T-helper 17 cell (primary cell): ENCODE results near the gene BEGAIN. TPM values are rescaled to one million over a fixed set of nuclear protein-coding genes. Genes with fewer than 3 reads are reported as not detected.

Experiments
- ATAC-seq: fragments of 150-1000 bp; cut with Tn5 transposase; 2 replicates; pipeline ENCODE4 v1.10.0; 2021; ENCODE audit warnings: mild to moderate bottlenecking, moderate library complexity
- DNase-seq, 3 donors: peaks; one replicate each; pipeline versions ENCODE4 v3.0.0 to v3.0.0-alpha.2; 2020 to 2021
- H3K9me3 ChIP-seq: one replicate; pipeline ENCODE4 v1.7.0; 2013; ENCODE audit warnings: low read length, mild to moderate bottlenecking; ENCODE audit not compliant: control insufficient read depth, poor library complexity, severe bottlenecking
- H3K27ac Mint-ChIP-seq: one replicate; pipeline ENCODE4 v1.8.0; 2022; ENCODE audit warnings: mild to moderate bottlenecking, moderate library complexity, mixed read lengths
- H3K27me3 Mint-ChIP-seq: one replicate; pipeline ENCODE4 v1.8.0; 2022; ENCODE audit warnings: mixed read lengths
- H3K36me3 Mint-ChIP-seq: one replicate; pipeline ENCODE4 v1.8.0; 2022; ENCODE audit warnings: low read depth, mixed read lengths
- H3K4me1 Mint-ChIP-seq: one replicate; pipeline ENCODE4 v1.8.0; 2022; ENCODE audit warnings: mild to moderate bottlenecking, mixed read lengths
- H3K4me3 Mint-ChIP-seq: one replicate; pipeline ENCODE4 v1.8.0; 2022; ENCODE audit warnings: mild to moderate bottlenecking, moderate library complexity, mixed read lengths
- total RNA-seq, 4 donors: library from RNA in 2 of 4; stranded (reverse) in 2 of 4; gene quantifications; one replicate each; pipeline ENCODE4 v1.2.3 and lab custom pipeline; 2022 to 2026

The BEGAIN gene
- total RNA-seq, 2 donors from 2014 or later: 0.50 to 4.5 TPM

DNA sequence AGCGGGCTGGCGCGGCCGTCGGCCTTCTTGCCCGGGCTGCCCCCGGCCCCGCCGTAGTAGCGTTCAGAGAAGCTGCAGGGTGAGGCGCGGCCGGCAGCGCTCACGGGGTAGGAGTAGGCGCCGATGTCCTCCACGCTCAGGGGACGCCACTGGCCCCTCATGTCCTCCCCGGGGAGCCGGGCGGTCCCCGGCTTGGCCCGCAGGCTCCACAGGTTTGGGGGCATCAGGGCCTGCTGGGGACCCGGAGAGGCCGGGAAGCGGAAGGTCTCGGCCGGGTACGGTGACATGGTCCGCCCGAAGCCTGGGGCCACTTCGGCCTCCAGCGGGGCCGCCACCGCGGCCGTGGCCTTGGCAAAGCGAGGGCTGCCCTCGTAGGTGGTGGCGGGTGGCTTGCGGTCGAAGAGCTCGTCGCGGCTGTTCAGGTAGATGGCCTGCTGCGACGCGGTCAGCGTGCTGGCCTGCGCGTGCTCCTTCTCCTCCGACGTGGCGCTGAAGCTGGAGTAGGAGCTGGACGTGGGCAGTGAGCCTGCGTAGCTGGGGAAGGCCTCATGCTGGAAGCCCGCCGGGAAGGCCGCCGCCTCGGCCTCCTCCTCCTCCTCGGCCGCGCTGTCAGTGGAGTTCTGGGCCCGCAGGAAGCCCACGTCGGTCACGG, 48.7 kb downstream of the BEGAIN start:
- H3K9me3 ChIP-seq: no peaks in the 10 kb centered on the region
- DNase-seq: peak in 2 of 3 donors; percentile 3 to 9
- Mint-ChIP-seq H3K4me3 (no peak overlapping the region), H3K27ac (no peak overlapping the region), H3K27me3 (no peaks in the 10 kb centered on the region), H3K4me1 (no peaks in the 10 kb centered on the region), H3K36me3 (no peaks in the 10 kb centered on the region)
- no peak for ATAC-seq

DNA sequence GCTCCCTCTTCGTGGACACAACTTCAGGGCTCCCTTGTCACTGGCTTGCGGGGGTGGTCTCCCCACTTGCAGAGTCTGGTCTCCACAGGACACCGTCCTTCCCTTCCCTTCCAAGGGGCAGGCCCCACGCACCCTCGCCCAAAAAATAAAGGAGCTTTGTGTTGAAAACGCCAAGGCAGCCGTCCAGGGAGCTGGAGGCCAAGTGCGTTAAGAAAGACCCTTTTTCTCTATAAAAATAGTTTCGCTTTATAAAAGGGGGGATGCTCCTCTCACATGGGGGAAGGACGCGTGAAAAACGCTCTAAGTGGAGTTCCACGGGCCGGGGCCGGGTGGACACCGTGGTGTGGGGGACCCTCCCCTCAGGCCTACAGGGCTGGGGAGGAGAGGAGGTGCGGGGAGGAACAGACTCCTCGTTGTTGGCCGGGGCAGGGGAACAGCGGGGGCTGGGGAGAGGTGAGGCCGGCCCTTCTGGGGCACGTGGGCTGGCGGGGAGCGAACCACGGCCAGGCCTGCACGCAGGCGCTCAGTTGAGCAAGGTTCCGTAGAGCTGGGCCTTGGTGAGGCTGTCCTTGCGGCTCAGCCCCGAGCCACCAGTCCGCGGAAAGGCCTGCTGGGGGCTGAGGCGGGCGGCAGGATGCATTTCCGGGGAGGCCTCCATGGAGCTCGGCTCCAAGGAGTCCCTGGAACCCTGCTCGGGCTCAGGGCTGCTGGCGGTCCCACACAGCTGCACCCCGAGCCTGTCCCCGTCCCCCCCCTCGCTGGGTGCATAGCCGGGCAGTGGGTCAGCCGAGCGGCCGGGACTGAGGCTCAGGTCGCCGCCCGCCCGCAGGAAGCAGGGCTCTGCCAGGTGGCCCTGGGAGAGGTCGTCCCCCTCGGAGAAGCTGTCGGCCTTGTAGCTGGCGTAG, 49.5 kb downstream of the BEGAIN start:
- DNase-seq (peak; percentile 3 to 11 (median 5)), ATAC-seq (no peak)
- H3K27ac Mint-ChIP-seq: no peak overlapping the region

DNA sequence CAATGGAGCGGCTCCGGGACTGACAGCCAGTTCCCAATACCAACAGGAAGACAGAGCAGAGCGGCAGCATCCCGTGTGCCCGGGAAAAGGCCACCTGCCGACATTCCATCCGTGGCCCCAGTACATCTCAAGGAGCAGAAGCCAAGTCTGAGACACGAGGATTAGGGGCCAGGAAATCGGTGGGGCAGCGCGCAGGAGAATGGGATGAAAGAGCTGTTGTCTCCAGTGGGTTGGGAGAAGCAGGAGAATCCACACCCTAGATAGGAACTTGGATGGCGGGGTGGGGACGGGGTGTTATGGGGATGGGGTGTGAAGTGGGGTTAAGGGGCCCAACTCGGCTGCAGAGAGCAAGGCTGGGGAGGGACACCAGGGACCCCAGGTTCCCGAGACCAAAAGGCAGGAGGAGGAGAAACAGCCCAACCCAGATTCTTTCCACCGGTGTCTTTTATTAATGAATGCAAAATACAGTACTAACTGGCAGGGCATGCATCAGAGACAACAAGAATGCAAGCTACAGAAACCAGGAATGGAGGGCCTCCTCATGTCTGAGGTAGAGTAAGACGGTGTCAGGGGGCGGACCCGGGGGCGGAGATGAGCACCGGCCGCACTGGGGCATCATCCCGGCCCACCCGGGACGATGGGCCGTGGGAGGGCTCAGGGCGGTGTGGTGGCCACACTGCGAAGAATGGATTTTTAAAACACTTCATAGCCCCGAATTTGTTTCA, 50.3 kb downstream of the BEGAIN start:
- Mint-ChIP-seq H3K27me3 (no peaks in the 10 kb centered on the region), H3K36me3 (no peaks in the 10 kb centered on the region), H3K27ac (no peak overlapping the region), H3K4me1 (no peaks in the 10 kb centered on the region), H3K4me3 (no peak overlapping the region)
- ATAC-seq: no peak
- no peaks in the 10 kb centered on the region for H3K9me3 ChIP-seq
- DNase-seq: peak in 2 of 3 donors; percentile 3 to 5

More for the DNA sequence above, 49.5 kb downstream of the BEGAIN start:
- no peak overlapping the region for H3K4me3 Mint-ChIP-seq
- no peaks in the 10 kb centered on the region for H3K9me3 ChIP-seq
- no peaks in the 10 kb centered on the region for H3K36me3 Mint-ChIP-seq
- no peaks in the 10 kb centered on the region for H3K4me1 Mint-ChIP-seq
- H3K27me3 Mint-ChIP-seq: no peaks in the 10 kb centered on the region

DNA sequence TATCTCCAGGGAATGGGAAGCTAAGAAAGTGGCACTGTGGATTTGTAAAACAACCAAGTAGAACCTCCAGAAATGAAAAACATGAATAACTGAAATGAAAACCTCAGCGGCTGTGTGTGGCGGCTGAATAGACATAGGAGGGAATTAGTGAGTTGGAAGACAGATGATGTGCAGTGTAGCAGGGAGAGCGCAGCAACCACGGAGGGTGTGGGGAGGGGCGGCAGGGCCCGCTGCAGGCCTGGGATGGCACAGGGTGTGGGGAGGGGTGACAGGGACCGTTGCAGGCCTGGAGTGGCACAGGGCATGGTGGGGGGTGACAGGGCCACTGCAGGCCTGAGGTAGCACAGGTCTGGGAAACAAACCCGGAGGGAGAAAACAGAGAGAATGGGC, 51.1 kb downstream of the BEGAIN start:
- H3K36me3 Mint-ChIP-seq: no peaks in the 10 kb centered on the region
- no peak overlapping the region for H3K27ac Mint-ChIP-seq
- DNase-seq: peak in 2 of 3 donors; percentile 4 to 6
- H3K9me3 ChIP-seq: no peaks in the 10 kb centered on the region
- H3K4me1 Mint-ChIP-seq: no peaks in the 10 kb centered on the region
- H3K27me3 Mint-ChIP-seq: no peaks in the 10 kb centered on the region
- ATAC-seq: no peak
- no peak overlapping the region for H3K4me3 Mint-ChIP-seq

DNA sequence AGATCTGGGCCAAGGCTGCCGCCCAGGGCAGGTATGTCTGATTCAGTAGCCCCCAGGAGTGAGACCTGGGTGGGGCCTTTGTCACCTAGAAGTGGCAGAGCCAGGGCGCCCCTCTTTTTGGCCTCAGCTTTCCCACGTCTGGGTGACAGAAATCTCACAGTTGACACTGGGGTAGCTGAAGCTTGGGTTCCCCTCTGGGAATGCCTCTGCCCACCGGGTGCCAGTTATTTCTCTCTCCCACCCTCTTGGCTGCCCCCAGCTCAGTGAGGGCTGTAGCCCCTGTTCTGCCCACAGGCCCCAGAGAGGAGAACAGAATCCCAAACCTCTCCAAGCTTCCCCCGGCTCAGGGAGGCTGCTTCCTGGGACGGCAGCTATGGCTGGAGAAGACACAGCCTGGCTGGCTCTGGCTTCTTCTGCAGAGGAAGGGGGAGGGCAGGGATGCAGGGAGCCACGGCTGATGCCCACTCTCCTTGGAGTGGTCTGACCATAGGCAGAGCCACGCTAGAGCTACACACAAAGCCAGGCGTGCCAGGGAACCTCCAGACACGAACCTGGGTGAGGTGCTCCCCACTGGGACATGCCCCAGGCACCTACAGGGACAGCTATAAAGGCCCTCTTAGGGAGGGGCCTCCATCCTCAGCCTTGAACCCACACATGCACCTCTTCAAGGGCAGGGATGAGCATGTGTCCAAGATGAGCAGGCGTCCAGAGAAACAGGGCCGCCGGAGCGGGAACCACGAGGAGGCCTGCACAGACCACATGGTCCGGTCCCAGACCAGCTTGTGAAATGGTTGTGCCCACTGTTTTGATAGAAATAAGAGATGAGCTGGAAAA, 51.7 kb downstream of the BEGAIN start:
- H3K27me3 Mint-ChIP-seq: no peaks in the 10 kb centered on the region
- ATAC-seq: no peak
- no peak overlapping the region for H3K27ac Mint-ChIP-seq
- no peak overlapping the region for H3K4me3 Mint-ChIP-seq
- H3K9me3 ChIP-seq: no peaks in the 10 kb centered on the region
- DNase-seq: peak; percentile 1 to 3 (median 3)
- H3K36me3 Mint-ChIP-seq: no peaks in the 10 kb centered on the region
- H3K4me1 Mint-ChIP-seq: no peaks in the 10 kb centered on the region

DNA sequence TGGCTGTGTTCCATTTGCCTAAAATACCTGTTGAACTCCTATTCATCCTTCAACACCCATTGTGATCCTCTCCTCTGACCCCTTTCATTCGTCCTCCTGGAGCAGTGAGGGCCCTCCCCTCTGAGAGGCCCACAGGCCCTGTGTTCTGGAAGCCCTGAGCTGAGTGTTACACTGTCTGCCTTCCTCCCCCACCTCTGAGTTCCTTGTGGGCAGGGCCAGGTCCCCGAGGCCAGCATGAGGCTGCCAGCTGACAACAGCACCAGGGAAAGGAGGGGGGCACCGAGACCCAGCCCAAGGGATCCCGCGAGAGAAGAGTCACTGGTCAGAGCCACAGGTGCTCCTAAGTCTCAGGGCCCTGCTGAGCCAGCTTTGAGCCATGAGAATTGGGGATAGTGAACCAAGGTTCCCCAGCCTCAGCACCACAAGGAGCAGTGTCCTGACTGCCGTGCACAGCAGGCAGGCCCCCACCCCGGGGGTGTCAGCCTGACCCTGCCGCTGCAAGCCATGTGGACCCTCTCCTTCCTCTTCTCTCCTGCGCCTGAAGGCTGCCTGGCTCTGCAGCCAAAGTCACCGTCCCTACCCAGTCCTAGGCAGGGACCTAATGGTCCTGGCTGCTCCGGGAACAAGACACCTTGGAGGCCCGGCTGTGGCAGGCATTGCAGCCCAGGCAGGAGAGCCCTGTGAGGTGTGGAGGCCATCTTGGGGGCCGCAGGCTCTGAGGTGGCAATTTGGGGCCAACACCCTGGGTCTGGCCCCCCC, 52.5 kb downstream of the BEGAIN start:
- no peaks in the 10 kb centered on the region for H3K9me3 ChIP-seq
- peak overlapping the region; percentile 27 for H3K27ac Mint-ChIP-seq
- ATAC-seq (no peak), DNase-seq (peak; percentile 3 to 5 (median 5))
- H3K4me3 Mint-ChIP-seq: no peak overlapping the region
- no peaks in the 10 kb centered on the region for H3K4me1 Mint-ChIP-seq
- no peaks in the 10 kb centered on the region for H3K36me3 Mint-ChIP-seq
- H3K27me3 Mint-ChIP-seq: no peaks in the 10 kb centered on the region

DNA sequence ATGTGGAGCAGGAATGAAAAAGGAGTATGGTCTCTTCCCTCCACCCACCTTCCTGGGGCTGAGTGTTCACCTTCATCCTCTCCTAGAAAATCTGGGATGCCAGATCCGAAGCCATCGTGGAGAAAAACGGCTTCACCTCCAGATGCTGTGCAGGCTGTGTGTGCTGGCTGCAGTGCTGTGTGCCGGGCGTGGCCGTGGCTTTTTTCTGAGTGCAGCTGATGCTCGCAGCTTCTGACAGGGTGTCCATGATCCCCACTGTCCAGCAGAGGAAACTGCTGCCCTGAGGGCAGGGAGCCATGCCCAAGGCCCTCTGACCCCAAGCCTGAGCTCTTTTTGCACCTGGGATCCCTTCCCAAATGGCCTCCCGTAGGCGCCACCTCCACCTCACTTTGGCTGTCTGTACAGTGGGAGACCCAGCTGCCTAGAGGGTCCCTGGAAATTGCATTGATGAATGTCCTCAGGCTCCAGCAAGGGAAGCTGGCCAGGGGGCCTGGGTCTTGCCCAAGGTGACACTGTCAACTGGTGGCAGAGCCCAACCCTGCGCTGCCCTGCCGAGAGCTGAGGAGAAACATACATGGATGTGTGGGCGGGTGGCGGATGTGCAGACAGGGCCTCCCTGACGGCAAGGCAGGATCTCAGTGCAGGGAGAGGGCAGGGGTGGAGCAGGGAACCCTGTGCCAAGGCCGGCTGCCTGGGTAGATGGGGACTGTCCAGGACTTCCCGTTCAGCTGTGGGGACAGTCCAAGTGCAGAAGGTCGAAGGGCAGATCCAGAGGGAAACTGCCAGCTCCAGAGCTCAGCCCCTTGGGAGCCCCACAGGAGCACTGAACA, 53.3 kb downstream of the BEGAIN start:
- Mint-ChIP-seq H3K27me3 (no peaks in the 10 kb centered on the region), H3K4me3 (no peak overlapping the region), H3K27ac (peak overlapping the region; percentile 27), H3K36me3 (no peaks in the 10 kb centered on the region), H3K4me1 (no peaks in the 10 kb centered on the region)
- no peak for ATAC-seq
- H3K9me3 ChIP-seq: no peaks in the 10 kb centered on the region
- DNase-seq: peak; percentile 2 to 6 (median 4)

DNA sequence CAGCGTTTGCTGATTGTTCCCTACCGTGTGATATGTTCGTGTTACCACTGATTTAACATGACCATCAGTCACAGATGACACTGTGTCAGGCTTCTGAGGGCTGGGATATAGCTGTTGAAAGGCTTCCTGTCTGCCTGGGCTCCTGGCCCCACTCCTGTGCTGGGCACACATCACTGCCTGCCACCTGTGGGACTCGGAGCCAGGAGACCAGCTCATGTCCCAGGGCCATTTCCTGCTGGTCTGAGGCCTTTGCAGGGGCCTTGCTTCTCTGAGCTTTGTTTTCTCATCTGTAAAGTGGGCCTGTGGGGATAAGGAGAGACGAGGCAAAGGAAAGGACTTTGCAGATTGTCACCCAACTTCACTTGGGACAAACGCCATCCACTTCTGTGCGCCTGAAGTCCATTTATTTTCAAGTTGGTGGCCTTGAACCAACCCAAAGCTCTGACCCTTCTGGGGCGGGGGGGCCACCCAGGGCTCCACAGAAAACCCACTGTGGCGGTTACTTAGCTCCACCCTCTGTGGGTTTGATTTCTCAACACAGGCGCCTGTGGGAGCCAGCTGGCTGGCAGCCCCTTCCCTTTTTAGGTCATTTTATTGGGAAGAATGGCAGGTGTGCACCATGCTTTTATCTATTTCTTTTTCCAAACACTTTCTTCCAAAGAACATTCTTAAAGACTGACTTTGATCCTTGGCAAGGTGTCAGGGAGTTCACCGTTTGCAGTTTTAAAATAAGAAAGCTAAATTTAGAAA, 54.1 kb downstream of the BEGAIN start:
- Mint-ChIP-seq H3K4me1 (no peaks in the 10 kb centered on the region), H3K4me3 (no peak overlapping the region), H3K36me3 (no peaks in the 10 kb centered on the region), H3K27me3 (no peaks in the 10 kb centered on the region), H3K27ac (no peak overlapping the region)
- no peaks in the 10 kb centered on the region for H3K9me3 ChIP-seq
- ATAC-seq (no peak), DNase-seq (peak in 2 of 3 donors; percentile 2 to 3)

DNA sequence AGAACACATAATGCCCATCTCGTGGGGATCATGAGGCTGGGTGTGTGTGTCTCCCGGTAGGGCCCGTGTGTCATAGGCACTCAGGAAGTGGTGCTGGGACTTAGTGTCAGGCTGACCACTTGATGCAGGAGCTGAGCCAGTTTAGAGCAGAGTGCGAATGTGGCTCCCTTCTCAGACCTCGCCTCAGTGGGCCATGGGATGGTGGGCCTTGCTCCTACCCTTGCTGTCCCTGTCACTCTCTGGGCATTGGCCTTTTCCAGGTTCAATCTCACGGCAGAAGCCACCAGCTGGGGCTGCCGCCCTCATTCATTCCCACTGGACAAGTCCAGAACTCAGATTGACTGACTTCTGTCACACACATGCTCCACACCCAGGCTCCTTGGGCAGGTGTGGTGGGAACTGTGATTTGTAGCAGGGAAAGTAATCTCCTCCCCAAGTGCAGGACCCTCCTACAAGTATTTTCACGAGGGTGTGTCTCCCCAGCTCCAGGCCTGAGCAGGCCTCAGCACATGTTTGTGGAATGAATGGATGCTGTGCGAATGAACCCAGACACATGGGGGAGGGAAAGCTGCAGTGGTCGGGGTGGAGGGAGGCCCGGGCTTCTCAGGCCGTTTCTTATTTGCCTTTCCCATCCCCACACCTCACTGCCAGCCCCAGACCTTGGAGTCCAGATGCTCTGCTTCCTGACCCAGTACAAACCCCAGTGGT, 54.9 kb downstream of the BEGAIN start:
- H3K4me3 Mint-ChIP-seq: no peak overlapping the region
- no peak overlapping the region for H3K27ac Mint-ChIP-seq
- H3K36me3 Mint-ChIP-seq: no peaks in the 10 kb centered on the region
- no peaks in the 10 kb centered on the region for H3K27me3 Mint-ChIP-seq
- ATAC-seq: no peak
- H3K4me1 Mint-ChIP-seq: no peaks in the 10 kb centered on the region
- no peaks in the 10 kb centered on the region for H3K9me3 ChIP-seq
- DNase-seq: peak in 1 of 3 donors; percentile 4

DNA sequence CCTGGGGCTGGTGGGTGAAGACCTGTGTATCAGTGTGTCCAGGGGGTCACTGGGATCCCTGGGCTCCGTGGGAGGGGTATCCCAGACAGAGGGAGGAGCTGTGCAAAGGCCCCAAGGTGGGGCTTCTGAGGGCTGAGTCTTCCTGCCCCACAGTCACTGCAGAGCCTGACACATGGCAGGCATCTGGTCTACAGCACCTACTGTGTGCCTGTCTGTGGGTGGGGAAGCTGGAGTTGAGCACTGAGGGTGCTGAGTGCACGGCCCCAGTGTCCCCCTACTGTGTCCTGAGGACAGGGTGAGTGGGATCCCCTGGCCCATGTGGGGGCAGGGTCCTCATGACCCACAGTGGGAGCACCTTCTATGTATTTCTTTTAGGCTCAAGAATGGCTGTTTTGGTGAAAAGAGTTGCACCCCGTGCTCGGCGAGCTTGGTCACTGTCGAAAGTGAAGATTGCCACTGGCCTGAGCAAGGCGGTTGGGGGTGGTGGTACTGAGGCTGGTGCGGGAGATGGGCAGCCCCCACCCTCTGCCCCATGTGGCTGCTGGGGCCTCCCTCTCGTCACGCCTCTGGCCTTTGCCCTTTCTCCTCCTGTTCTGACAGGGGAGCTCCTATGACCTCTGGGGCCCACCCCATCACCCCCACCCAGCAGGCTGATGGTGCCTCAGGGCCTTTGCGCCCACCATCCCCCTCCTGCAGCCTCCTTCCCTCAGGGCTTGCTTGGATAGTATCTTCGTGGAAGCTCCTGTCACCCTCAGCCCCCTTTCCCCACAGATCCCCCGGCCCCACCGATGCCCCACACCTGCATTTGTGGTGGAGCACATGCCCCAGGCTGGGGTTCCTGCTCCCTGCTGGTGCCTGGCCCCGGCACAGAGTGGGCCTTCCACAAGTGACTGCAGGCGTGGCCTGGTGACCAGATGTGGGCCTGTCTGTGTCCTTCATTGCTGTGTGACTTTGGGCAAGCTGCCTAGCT, 55.8 kb downstream of the BEGAIN start:
- H3K36me3 Mint-ChIP-seq: no peaks in the 10 kb centered on the region
- H3K9me3 ChIP-seq: no peaks in the 10 kb centered on the region
- no peaks in the 10 kb centered on the region for H3K27me3 Mint-ChIP-seq
- H3K27ac Mint-ChIP-seq: no peak overlapping the region
- no peak for ATAC-seq
- H3K4me1 Mint-ChIP-seq: no peaks in the 10 kb centered on the region
- H3K4me3 Mint-ChIP-seq: no peak overlapping the region
- DNase-seq: peak in 2 of 3 donors; percentile 5 to 7
